Suprapubic skin (tissue), 3 donors: ENCODE data around the gene BCKDK.

Experiments used
- CTCF ChIP-seq, 2 donors: fragments of 200-600 bp in 1 of 2; fragments of 450-650 bp in 1 of 2; sonication (generic) in 1 of 2; IDR thresholded peaks; one replicate each; pipeline ENCODE4 v1.5.1; 2016 to 2019; ENCODE audit warnings: antibody characterized with exemption in 2 of 2, mild to moderate bottlenecking in 1 of 2, moderate library complexity in 1 of 2
- EP300 ChIP-seq: sonication (generic); formaldehyde crosslinking; IDR thresholded peaks from one replicate; pipeline ENCODE4 v1.6.1; 2017; ENCODE audit warnings: antibody characterized with exemption

- no peak for TF ChIP-seq EP300
- no peak for TF ChIP-seq CTCF (IDR thresholded peaks at IDR 0.05)
These were observed 20.8 kb downstream of the BCKDK start for GRCh38 chr16:31128711-31129567.
